ENCODE data around the gene TXNDC11.

TXNDC11 gene

DNA sequence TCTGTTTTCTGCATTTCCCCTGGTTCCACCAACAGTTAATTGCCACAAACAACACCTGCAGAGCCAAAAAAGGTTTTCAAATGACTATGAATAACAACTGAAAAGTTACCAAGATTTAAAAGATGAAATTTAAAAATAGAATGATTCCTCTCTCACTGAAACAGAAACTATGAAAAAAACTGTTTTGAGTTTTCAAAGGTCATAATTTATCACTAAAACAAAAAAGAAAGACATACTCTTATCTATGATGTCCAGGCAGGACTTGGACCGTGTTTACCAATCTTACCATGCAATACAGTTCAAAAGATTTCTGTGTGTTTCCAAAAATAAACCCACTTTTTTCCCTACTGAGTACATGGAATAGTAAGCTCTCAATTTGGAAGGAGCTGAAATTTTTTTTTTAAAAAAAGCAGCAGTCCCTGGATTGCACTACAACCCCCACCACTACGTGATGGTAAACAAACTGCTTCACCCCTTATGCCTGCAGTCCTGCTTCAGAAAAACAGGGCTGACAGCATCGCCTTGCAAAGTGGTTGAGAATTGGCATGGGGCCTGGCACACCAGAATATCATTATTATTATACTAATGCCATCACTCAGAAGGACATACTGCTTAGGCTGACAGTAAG lies 8.5 kb downstream of the TXNDC11 start:
- no peak overlapping the region for H3K4me3 ChIP-seq (ENCODE audit: low read depth, low read length)
- no peak for DNase-seq
- H3K36me3 ChIP-seq (replicated peaks) = peaks cover 65% of the 10 kb centered on the region
- H3K27ac ChIP-seq = no peak overlapping the region
- in situ Hi-C loops (cut with HindIII; ENCODE audit: low pct_ligation_motif_present, low sequenced_read_pairs) = no loop called here
- TF ChIP-seq, protein P1, sequence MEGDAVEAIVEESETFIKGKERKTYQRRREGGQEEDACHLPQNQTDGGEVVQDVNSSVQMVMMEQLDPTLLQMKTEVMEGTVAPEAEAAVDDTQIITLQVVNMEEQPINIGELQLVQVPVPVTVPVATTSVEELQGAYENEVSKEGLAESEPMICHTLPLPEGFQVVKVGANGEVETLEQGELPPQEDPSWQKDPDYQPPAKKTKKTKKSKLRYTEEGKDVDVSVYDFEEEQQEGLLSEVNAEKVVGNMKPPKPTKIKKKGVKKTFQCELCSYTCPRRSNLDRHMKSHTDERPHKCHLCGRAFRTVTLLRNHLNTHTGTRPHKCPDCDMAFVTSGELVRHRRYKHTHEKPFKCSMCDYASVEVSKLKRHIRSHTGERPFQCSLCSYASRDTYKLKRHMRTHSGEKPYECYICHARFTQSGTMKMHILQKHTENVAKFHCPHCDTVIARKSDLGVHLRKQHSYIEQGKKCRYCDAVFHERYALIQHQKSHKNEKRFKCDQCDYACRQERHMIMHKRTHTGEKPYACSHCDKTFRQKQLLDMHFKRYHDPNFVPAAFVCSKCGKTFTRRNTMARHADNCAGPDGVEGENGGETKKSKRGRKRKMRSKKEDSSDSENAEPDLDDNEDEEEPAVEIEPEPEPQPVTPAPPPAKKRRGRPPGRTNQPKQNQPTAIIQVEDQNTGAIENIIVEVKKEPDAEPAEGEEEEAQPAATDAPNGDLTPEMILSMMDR (IDR thresholded peaks at IDR 0.05; ENCODE audit: low read depth, low read length, missing control alignments) = no peak
- H3K27me3 ChIP-seq (replicated peaks) = no peaks in the 10 kb centered on the region

DNA sequence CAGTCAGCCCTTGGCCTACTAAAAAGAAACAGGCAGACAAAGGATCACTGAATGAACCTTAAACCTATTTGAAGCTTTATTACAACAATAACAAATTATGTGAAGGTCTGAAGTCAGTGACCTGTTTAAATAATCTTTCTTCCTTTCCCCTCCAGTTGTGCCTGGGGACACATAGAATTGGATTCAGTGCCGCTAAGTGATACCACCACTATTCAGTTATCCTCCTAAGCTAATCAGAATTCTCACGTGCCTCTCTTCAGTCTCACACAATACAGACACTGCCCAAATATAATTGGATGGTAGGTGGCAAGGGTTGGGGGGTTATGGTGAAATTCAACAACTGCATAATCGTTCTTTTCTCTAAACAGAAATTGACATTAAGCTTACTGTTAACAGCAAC lies 11.4 kb downstream of the TXNDC11 start:
- Histone ChIP-seq H3K36me3 (replicated peaks) (peaks cover 69% of the 10 kb centered on the region), H3K27me3 (replicated peaks) (no peaks in the 10 kb centered on the region), H3K27ac (no peak overlapping the region), H3K4me3 (ENCODE audit: low read depth, low read length) (no peak overlapping the region)
- TF ChIP-seq, protein P1 (IDR thresholded peaks at IDR 0.05; ENCODE audit: low read depth, low read length, missing control alignments) = no peak
- no peak for DNase-seq
- in situ Hi-C loops (cut with HindIII; ENCODE audit: low pct_ligation_motif_present, low sequenced_read_pairs) = no loop called here

DNA sequence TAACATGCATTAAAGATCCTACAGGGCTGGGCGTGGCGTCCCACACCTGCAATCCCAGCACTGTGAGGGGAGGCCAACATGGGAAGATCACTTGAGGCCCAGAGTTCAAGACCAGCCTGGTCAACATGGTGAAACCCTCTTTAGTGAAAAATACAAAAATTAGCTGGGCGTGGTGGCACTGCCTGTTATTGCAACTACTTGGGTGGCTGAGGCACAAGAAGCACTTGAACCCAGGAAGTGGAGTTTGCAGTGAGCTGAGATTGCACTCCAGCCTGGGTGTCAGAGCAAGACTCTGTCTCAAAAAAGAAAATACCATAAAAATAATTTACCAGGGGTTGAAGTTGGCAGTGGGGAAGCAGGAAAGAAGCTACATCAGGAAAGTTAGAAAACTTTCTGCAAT lies 12.9 kb downstream of the TXNDC11 start:
- TF ChIP-seq, protein P1 (IDR thresholded peaks at IDR 0.05; ENCODE audit: low read depth, low read length, missing control alignments) = no peak
- in situ Hi-C loops (cut with HindIII; ENCODE audit: low pct_ligation_motif_present, low sequenced_read_pairs) = no loop called here

DNA sequence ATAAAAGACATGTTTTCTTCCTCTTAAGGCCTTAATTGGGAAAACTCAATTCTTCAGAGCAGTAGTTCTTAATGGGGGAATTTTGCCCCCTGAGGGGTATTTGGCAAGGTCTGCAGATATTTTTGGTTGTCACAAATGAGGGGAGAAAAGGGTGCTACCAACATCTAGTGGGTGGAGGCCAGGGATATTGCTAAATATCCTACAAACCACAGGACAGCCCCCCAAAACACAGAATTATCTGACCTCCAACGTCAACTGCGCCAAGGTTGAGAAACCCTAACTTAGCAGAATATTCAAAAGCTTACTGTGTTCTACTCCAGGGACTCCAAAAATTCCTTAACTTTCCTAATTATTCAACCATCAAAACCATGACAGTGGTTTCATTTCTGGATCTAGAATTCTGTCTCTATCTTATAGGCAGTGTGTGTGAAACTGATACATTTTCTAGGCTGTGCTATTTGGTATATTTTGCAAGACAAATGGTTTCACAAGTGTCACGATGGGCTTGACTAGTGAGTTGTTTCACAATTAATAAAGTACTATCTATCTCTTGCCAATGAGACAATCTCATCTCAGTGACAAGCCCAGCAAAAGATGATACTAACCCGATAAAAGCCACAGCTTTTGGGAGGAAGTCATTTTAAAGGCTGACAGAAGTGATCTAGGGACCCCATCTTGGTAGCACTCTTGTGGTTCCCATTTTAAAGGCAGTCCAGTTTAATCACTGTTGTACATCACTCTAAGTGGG lies 14.7 kb downstream of the TXNDC11 start:
- Histone ChIP-seq H3K36me3 (replicated peaks) (peaks cover 64% of the 10 kb centered on the region), H3K4me3 (ENCODE audit: low read depth, low read length) (no peak overlapping the region), H3K27me3 (replicated peaks) (no peaks in the 10 kb centered on the region), H3K27ac (no peak overlapping the region)
- in situ Hi-C loops (cut with HindIII; ENCODE audit: low pct_ligation_motif_present, low sequenced_read_pairs) = no loop called here
- TF ChIP-seq, protein P1 (IDR thresholded peaks at IDR 0.05; ENCODE audit: low read depth, low read length, missing control alignments) = no peak
- no peak for DNase-seq

More for the DNA sequence above, 12.9 kb downstream of the TXNDC11 start:
- no peak for DNase-seq
- no peaks in the 10 kb centered on the region for H3K27me3 ChIP-seq (replicated peaks)
- H3K4me3 ChIP-seq (ENCODE audit: low read depth, low read length) = no peak overlapping the region
- H3K36me3 ChIP-seq (replicated peaks) = peaks cover 68% of the 10 kb centered on the region
- no peak overlapping the region for H3K27ac ChIP-seq

DNA sequence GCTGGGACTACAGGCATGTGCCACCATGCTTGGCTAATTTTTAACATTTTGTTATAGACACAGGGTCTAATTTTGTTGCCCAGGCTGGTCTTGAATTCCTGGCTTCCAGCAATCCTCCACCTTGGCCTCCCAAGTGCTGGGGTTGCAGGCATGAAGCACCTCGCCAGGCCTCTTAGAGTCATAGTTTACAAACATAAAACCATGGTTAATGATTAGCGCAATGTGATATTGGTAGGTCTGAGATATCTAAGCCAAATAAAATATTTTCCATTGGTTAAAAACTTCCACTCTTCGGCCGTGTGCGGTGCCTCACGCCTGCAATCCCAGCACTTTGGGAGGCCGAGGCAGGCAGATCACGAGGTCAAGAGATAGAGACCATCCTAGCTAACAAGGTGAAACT lies 16.6 kb downstream of the TXNDC11 start:
- in situ Hi-C loops (cut with HindIII; ENCODE audit: low pct_ligation_motif_present, low sequenced_read_pairs) = no loop called here
- TF ChIP-seq, protein P1 (IDR thresholded peaks at IDR 0.05; ENCODE audit: low read depth, low read length, missing control alignments) = no peak
- no peak for DNase-seq
- Histone ChIP-seq H3K27me3 (replicated peaks) (no peaks in the 10 kb centered on the region), H3K4me3 (ENCODE audit: low read depth, low read length) (no peak overlapping the region), H3K36me3 (replicated peaks) (peaks cover 59% of the 10 kb centered on the region), H3K27ac (no peak overlapping the region)

Measured in brain microvascular endothelial cell (primary cell).